Activated CD8-positive, alpha-beta memory T cell treated with anti-CD3 and anti-CD28 coated beads, Interleukin-2, amount 50 U/mL, for 24 hours (primary cell): ENCODE data around the gene SMCO4.

ENCODE experiments used
- DNase-seq: peaks from one replicate; pipeline ENCODE4 v3.0.0-alpha.2; 2020; ENCODE audit errors: extremely low read depth

The SMCO4 gene

DNA sequence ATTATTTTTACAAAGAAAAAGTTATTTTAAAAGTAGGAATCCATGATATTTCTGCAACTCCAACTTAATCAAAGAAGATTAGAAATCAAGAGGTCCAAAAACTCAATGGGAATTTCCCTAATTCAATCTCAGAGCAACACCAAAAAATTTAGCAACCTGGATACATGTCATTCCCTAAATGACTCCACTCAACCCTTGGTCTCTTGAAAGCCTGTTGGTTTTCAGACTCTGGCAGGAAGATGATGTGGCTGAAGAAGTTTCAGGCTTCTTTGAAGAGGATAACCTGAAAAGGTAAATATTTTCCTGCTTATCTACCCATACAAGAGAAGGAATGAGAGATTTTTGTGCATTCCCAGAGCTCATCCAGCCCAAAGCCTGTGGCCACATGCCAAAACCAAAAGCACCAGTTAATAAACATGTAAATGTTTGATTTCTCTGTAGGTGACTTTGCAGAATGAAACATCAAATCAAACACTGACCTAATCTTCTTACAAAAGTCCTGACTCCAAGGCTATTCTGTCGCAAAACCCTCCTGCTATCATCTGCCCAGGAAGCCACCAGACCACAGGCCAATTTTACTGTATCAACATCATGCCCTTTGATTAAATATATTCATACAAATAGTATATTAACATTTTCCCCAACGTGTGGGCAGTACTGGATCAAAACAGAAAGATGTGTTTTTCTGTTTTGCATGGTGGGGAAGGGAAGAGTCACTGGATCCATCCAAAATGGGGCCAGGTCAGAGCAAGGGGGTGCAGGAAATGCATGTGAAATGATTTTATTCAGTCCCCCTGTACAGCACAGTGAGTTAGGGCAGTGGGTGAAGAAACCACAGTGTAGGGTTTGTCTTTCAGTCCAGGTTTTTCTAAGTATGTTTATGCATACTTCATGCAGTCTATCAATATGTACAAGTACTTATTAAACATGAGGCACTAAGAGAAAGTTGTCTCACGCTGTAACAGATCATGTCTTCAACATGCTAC, 38.8 kb downstream of the SMCO4 start:
- DNase-seq = no peak

DNA sequence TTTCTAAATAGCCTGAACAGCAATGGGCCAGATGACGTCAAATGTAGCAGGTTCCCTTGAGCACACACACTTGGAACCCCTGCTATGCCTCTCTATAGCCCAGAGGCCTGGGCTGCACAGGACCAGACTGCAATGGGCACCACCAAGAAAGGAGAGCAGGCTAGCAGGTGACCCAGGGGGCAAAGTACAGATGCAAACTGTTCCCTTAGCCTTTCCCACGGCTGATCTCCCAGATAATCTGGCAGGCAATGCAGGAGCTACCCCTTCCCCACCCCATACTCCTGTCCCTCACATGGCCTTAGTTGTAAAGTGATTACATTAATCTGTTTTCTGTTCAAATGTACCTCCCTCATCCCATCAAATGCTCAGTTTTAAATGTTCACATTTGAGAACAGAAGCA, 41.3 kb downstream of the SMCO4 start:
- no peak for DNase-seq

DNA sequence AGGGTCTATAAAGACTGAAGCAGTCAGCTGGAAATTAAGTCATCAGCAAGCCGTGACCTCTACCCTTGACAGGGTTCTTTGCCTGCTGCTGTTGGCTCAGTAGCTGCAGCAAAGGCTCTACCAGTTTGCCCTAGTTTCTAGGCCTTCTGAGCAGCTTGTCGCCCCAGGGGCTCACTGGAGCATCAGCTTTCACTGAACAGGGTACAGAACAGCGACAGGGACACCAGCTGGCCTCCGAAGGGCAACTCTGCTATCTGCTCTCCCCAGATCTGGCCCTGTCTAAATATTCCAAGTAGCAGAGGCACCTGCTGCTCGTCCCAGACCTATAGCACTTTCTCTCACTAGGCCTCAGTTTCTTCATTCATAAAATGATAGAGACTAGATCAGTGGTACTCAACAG, 42.4 kb downstream of the SMCO4 start:
- DNase-seq = no peak

DNA sequence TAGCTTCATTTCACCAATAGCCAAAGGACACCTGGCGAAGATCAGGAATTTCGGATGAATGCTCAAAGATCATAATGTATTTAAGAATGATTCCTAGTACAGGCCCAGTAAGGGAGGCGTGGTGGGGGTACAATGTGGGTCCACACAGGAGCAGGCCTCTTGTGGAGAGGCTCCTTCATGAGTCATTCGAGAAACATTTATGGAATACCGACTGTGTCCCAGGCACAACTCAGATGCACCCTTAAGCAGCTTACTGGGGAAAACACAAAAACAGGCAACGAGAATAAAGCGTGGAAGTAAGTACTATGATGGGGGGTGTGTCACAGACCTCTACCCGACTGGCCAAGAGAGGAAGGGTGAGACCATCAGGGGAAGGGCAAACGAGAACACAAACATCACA, 44.5 kb downstream of the SMCO4 start:
- no peak for DNase-seq

DNA sequence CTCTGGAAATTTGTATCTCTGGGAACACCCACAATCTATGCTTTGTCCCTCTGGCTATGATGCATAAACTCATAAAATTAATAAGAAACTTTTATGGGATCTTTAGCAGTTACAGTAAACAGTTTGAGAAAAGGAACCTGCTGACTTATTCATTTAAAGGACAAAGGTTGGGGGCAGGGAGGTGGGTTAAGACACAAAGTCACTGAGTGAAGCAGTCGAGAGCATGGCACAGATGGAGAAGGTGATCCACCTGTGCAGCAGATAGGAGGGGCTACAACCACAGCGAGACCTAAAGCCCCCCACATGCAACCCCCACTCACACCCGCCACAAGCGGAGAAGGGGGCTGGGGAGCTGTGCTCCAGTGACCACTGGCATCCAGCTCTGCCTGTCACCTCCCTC, 45.0 kb downstream of the SMCO4 start:
- DNase-seq = no peak

DNA sequence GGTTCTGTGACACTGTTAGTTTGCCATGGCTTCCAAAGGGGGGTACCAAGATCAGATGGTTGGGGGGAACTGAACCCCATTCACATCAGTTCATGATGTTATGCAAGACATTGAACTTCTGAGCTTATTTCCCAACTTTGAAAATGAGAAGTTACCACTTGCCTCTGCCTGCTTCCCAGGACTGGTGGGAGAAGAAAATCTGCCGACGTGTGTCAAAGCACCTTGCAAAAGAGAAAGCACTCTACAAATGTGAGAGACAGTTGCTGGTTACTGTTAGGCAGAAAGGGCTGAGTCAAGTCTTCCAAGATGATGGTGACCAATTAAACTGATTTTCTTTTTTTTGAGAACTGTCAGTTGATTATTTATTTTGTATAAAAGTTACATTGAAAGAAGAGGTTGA, 45.6 kb downstream of the SMCO4 start:
- DNase-seq = no peak

DNA sequence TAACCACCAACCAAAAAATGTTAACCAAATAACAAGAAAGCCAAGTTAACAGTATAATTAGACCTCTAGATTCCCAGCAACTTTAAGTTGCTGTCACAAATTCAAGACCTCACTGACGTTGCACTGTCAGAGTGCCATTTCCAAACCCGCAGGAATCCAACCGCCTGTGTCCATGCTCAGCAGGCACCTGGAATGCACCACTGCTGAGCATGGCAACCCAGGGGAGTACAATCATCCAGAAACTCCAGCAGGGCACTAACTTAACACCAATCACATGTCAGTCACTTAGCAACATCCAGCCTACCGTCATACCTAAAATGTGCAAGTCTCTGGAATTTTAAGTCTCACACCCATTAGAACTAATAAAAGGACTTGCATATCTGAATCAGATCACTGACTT, 48.8 kb downstream of the SMCO4 start:
- DNase-seq = no peak

DNA sequence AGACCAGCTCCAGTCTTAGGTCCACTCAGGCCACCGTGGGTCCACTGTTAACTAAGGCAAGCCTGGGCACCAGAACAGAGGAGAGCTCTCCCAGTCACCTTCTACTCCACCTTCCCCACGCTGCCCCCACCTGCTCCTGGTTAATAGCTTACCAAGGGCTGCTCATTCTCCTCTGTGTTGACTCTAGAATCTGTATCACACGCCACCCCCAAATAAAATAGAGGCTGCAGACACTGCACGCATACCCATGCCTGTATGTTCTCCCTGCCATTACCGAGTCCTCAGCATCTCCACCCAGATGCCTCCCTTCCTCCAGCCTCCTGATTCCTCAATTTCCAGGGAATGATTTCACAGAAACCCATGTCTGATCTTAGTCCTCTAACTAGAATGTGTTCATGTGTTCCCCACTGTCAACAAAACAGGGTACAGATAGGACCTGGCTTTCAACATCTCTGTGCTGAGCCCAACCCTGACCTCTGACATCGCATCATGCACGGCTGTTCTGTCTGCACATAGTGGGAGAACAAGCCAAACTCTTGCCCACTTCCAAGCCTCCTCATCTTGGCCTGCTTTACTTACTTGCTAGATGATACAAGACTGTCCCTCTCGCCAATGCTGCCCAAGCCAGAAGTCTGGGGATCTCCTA, 49.8 kb downstream of the SMCO4 start:
- DNase-seq = no peak

DNA sequence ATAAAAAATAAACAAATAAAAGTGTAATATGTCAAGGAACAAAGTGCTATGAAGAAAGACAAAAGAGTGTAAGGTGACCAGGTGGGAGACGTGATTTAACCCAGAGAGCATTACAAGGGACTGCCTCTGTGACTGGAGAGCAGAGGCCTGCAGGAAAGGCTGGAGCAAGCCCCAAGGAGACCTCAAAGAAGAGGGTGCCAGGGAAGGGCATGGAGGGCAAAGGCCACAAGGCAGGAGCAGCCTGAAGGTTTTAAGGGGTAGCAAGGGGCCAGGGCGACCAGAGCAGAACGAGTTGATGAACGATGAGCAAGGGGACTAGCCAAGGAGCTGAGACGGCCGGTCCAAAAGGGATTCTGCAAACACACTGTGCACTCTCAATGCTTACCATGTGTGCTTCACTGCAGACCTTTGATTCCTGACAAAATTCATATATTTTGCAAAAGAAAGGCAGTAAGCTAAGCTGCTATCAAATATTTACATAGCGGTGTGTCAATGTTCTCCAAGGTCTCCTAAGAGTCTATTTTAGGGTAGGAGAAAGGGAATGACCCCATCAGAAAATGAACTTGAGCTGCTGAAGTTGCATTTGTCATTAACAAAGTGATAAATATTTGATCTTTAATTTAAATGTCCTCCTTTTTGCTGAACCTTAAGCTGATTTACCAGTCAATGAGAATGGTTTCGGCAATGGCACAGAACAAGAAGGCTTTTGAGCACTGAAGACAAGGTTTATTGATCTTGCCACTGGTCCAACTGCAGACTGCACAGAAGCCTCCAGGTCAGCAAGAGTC, 50.5 kb downstream of the SMCO4 start:
- DNase-seq = no peak

DNA sequence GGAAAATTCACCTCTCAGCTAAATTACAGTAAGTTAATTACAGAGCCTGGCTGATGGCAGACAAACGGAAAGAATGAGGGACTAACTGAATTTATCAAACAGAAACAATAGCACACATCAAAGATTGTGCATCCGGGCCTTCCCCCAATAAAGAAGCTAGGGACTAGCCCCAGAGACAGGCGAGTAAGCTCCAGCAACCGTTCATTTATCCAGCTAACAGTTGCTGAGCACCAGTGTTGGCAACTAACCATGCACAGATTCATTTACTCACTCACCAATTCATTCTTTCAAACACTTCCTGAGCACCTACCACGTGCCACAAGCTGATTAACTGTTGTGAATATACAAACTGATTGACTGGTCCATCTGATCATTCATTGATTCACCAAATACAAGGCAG, 51.2 kb downstream of the SMCO4 start:
- no peak for DNase-seq

DNA sequence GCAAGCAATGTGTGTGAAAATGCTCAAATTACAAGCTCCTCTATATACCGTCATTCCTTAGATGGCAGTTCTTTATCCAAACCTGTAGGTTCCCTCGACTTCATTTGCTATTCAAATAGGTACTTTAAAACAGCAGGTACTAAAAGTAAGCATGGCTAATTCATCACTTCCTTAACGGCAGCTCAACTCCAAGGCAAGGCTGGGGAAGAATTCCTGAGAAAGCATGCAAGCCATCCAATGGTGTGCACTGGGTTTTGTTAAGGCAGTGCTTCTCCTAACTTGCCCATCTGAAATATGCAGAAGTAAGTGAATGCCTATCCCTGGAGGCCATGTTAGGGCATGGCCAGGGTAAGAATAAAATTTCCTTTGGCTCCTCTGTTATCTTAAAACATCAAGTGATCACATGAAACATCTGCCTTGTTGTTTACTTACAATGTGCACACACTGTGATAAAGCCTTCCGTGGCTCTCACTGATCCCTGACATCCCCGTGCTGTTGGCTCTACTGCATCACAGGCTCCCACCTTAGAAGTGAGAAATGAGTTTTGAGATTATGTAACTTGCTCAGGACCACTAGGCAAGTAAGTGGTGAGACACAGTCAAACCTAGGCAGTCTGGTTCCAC, 52.1 kb downstream of the SMCO4 start:
- DNase-seq = no peak

DNA sequence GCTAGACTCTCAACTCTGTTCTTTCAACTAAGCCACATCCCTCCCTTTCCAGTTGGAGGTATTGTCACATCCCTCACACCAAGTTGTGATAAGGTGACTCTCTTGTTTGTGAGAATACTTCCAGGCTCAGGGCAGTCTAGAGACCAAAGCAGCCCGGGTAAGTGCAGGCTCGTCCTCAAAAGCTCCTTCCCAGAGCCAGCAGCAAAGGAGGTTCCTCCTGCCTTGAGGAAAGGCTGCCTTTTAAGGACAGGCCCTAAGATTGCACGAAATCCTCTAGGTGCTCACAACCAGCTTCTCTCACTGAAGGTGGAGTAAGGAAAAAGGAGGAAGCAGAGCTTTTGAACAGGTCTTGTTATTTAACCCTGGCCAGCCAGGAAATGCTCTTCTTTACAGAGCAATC, 53.4 kb downstream of the SMCO4 start:
- DNase-seq = no peak

DNA sequence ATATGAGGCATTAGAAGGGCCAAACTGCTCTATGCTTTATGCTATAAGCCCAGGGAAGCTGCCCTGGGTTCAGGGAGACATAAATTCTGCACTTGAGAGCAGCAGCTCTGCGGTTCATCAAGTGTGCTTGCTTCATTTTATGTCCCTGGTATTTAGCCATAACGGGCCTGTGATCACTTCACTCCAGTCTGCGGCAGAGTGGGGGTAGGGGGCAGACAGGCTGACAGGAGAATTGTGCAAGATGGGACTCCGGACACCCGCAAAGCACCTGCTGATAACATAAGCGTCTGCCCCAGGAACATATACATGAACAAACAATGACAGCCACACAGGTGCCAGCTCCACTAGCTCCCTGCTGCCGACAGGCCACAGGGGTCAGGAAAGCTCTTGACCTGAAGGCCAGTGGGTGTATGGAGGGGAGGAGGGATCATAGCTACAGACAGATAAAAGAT, 56.1 kb downstream of the SMCO4 start:
- no peak for DNase-seq

DNA sequence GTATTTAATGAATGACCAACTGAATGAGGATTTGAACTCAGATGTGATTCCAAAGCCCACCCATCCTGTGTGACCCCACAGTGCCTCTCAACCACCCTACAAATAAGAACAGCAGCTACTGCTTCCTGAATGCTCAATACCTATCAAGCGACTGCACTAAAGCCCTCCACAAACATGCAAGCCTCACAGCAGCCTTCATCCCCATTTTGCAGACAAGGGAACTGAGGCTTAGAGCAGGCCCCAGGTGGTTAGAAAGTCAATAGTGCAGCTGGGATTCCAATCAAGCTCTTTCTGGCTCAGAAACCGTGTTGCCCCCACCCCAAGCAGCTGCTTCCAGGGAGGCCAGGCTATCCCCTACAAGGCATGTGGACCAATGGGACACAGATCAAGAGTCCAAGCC, 57.2 kb downstream of the SMCO4 start:
- no peak for DNase-seq

DNA sequence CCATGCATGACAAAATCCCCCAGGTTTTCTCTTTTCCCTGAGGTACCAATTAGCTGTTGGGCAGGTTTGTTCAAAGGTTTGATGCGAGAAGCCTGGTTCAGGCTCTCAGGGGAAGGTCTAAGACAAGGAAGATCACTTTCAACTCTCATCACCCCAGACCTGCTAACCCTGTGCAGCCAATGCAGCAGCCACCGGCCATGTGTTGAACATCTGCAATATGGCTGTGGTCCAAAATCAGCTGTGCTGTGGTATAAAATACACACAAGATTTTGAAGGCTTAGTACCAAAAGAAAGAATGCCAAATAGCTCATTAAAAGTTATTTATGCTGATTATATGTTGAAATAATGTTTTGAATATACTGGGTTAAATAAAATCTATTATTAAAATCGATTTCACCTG, 58.5 kb downstream of the SMCO4 start:
- no peak for DNase-seq

DNA sequence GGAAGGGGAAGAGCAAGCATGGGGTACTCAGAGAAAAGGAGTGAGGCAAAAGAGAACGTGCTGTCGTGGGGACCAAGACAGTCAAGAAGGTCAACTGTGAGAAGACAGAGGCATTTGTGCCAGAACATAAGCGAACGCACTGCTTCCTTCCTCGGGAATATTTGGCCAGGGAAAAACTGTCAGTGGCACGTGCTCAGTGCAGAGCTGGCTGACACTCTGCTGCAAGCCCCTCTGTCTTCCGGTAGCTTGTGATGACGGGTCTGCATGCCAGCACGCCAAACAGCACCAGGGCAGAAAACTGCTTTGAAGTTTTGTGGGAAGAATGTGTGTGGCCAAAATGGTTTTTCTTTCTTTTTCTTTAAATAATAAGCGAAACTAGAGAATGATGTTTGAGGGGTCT, 60.6 kb downstream of the SMCO4 start:
- no peak for DNase-seq

DNA sequence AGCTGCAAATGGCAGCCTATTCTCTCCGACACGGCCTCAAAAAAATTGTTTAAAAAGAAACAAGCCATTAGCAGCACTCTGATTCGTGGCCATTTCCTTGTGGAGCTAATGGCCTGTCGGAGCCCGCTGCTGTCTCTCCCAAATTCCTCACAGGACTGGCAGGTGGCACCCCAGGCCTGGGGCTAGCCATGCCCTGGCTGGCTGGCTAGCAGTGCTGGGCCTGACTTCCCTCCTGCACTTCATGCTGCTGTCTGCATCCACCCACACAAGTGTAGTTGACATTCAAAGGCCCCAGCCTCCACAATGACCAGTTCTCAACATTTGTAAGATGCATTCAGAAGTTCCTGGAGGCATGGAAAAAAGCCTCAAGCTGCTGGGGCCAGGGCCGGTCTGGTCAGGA, 61.5 kb downstream of the SMCO4 start:
- DNase-seq = no peak

DNA sequence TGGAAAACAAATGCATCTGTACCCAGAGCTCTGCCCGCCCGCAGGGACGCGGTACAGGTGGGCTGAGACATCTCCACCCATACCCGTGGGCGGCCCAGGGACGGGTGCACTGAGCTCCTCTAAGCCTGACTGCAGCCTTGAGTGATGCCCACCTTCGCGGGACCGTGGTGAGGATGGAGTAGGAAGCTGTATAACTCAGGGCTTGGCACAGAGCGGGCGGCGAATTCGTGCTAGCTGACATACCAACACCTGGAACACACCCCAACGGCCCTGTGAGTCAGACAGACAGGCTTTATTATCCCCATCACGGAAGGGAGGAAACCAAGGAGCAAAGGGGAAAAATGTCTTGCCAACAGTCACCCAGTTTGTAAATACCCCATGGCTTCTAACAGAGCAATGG, 61.9 kb downstream of the SMCO4 start:
- DNase-seq = no peak

DNA sequence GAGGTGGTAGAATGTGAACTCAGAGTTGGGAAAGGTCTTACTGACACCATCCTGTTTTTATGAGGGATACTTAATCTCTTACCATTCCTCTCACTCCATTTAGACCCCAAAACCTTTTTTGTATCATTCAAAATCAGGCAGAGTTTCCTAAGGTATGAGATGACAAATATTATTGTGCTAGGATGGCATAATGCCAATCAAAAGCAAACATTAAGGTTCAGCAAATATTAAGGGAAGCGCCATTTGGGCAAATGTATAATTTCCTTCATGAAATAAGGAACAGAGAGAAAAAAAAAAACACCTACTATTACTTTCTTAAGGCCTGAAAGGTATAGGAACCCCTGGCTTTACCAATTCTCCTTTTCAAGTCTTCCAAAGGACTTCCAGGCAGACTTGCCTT, 62.4 kb downstream of the SMCO4 start:
- no peak for DNase-seq

DNA sequence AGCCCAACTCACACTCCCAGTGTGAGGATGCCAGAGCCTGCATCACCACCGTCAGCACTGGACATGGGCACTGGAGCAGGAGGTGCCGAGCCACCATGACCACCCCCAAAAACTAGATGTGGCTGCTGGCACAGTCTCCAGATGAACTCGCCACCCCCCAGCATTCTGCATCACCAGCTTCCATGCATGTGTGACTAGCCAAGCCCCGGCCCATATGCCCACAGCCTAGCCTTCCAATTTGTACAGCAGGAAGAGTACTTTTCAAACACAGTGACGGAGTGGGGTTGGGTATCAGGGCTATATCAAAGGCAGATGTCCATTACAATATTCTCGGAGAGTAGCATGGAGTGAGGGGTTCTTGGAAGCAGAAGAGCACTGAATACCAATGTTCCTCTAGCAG, 62.9 kb downstream of the SMCO4 start:
- no peak for DNase-seq

DNA sequence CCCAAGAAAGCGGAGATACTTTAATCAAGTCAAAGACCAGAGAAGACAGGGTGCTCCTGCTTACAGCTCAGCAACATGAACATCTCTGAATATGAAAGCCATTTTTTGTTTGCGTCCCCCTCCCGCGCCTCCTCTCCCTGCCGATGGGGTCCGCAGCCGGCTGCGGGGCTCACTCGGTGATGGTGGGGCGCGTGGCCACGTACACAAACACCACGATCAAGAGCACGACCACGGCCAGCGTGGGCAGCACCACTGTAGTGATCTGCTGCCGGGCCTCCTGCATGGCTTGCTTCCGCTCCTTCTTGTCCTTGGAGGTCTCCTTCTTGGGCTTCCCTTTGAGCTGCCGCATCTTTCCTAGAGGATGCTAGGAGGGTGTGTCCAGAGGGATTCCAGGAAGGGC, 64.3 kb downstream of the SMCO4 start:
- no peak for DNase-seq

DNA sequence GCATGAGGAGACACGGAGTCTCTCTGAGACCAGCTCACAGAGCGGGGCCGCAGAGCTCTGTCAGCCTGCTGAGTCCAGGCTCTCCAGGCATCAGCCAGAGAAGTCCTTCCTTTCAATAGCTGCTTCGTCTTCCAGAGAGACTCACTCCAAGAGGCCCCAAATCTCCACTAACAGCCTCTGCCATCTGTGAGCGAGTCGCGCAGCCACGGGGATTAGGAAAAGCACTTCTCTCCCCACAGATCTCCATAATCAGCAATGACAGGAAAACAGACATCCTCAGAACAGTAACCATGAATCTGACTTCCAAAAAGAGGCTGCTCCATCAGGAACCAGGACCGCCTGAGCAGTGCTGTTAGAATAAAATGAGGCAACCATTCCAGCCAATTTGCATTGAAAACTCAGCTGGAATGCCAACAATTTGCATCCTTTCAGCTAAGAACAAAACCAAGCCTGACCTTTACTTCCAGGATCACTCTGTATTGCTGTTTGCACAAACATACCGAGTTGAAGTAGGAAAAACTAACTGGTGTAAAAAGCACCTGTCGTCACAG, 65.4 kb downstream of the SMCO4 start:
- no peak for DNase-seq
